HG02943 (cell line): Measurements from ENCODE around the gene GAGE12J.
"Not testable (repeated sequence)": the region's sequence is repeated elsewhere in the genome, so short reads cannot be mapped to it uniquely, and the experiment has no call there.

ENCODE experiments used
- ATAC-seq: cut with Tn5 transposase; IDR thresholded peaks from one replicate; pipeline ENCODE4 v1.9.1; 2021; ENCODE audit warnings: mild to moderate bottlenecking, low read depth, moderate library complexity; ENCODE audit not compliant: unreplicated experiment

GAGE12J gene

GRCh38 chrX:49309401-49309981, 12.3 kb upstream of the GAGE12J start:
- no peak for ATAC-seq

GRCh38 chrX:49310371-49310770, 11.5 kb upstream of the GAGE12J start:
- no peak for ATAC-seq

GRCh38 chrX:49312176-49312575, 9.7 kb upstream of the GAGE12J start:
- no peak for ATAC-seq

GRCh38 chrX:49316085-49316484, 5.8 kb upstream of the GAGE12J start:
- no peak for ATAC-seq

GRCh38 chrX:49322266-49322665, 429 bp downstream of the GAGE12J start:
- not testable (repeated sequence) for ATAC-seq

GRCh38 chrX:49323735-49324134, 1.9 kb downstream of the GAGE12J start:
- not testable (repeated sequence) for ATAC-seq

- not testable (repeated sequence) for ATAC-seq
Measured at GRCh38 chrX:49330421-49330820, 8.6 kb downstream of the GAGE12J start.

GRCh38 chrX:49331282-49331681, 9.4 kb downstream of the GAGE12J start, which contains the start of gene GAGE13:
TSS of gene GAGE13 (plus strand) at chrX:49331582. CDS start at chrX:49332738, 1,156 bp downstream.
- not testable (repeated sequence) for ATAC-seq

- ATAC-seq, result not testable (repeated sequence)
Measured at GRCh38 chrX:49331841-49332240, 10.0 kb downstream of the GAGE12J start.

GRCh38 chrX:49341449-49341848, 19.6 kb downstream of the GAGE12J start:
- ATAC-seq, result not testable (repeated sequence)

- ATAC-seq, result not testable (repeated sequence)
Measured at GRCh38 chrX:49344496-49345175, 22.8 kb downstream of the GAGE12J start.

GRCh38 chrX:49345402-49345801, 23.6 kb downstream of the GAGE12J start:
- not testable (repeated sequence) for ATAC-seq

GRCh38 chrX:49346150-49346549, 24.3 kb downstream of the GAGE12J start:
- not testable (repeated sequence) for ATAC-seq
